ENCODE measurements around the gene SYCN.

GRCh38 chr19:39203372-39204341 lies at the start of gene SYCN:
- no peak for TF ChIP-seq EZH2phosphoT487 (IDR thresholded peaks at IDR 0.05; ENCODE audit: borderline replicate concordance, low read depth, low read length)
- TF ChIP-seq CTCF (conservative IDR thresholded peaks at IDR 0.05; ENCODE audit: low read length), result no peak

All from OCI-LY7 (cell line).